Motor neuron (in vitro differentiated cells): ENCODE results near the gene SPTBN2. TPM values are rescaled to one million over a fixed set of nuclear protein-coding genes. Genes with fewer than 3 reads are reported as not detected.

Source experiments
- ATAC-seq, 8 experiments: fragments of 200-7000 bp; cut with Tn5 transposase; replicated peaks in 6 of 8; 2 replicates each; pipeline ENCODE4 v1.8.0; 2021; ENCODE audit warnings: mild to moderate bottlenecking in 8 of 8, moderate library complexity in 8 of 8
- H3K27ac ChIP-seq, 2 donors: fragments of 250-450 bp; sonication (Bioruptor Pico); 2 replicates each; pipeline ENCODE4 v1.9.0; 2021; ENCODE audit warnings: antibody characterized with exemption in 2 of 2, mild to moderate bottlenecking in 2 of 2, moderate library complexity in 1 of 2
- H3K4me1 ChIP-seq, 2 donors: fragments of 250-450 bp; sonication (Bioruptor Pico); replicated peaks in 1 of 2; 2 replicates each; pipeline ENCODE4 v1.6.1; 2021; ENCODE audit warnings: antibody characterized with exemption in 2 of 2, mild to moderate bottlenecking in 2 of 2, moderate library complexity in 1 of 2
- H3K4me3 ChIP-seq, 5 donors: fragments of 250-450 bp; sonication (Bioruptor Pico); 2 replicates each; pipeline ENCODE4 v1.9.0; 2021; ENCODE audit warnings: antibody characterized with exemption in 5 of 5, mild to moderate bottlenecking in 5 of 5, moderate library complexity in 4 of 5
- WGBS, 10 experiments: fragments of 450-650 bp; shearing (Covaris generic); methylation state at CpG; one replicate each; pipeline ENCODE4 v1.0.0; 2022; 5-methylcytosine and 5-hydroxymethylcytosine counted together
- in situ Hi-C, 9 experiments: fragments of 400-800 bp; cut with MboI; loops; one replicate each; pipeline ENCODE4 v1.15.0; 2021; ENCODE audit warnings: low sequenced_read_pairs in 9 of 9, low pct_unique_long_range_greater_than_20kb in 2 of 9; ENCODE audit not compliant: unreplicated experiment in 9 of 9
- total RNA-seq, 8 experiments: library from RNA; unstranded; fragments of 300-600 nt; gene quantifications; 2 replicates each; pipeline versions ENCODE4 v1.2.3 to v1.2.4, GENCODE V29; 2022

Gene SPTBN2
- total RNA-seq, 8 experiments from 2014 or later: 2.4 to 99.4 (median 62.6) TPM

DNA sequence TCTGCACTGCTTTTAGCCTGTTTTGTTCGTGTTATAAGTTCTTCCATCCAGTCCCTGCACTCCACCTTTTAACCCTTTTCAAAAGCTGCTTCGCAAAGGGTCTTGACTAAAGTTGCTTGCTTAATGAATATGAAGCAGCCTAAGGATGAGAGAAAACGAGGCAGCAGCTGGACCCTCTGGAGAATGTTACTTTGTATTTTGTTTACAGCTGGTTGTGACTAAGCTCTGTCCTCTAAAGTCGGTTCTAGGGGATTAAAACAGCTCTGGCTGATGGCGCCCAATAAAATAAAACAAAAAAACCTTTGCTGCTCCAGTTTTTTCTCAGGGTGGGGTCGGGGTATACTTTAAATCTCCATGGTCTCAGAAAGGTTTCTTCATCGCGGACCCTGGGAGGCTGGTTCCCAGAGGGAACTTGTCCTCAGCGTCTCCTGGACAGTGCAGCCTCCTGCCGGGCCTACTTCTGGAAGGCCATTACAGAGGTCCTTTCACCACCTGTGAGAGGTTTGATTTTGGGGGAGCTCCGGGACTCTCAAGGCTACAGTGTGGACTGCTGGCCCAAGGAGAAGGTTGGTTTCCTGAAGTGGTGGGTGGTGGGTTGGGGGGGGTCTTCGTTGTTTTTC, 91.3 kb downstream of the SPTBN2 start:
- Histone ChIP-seq H3K27ac (peak overlapping the region; percentile 63 to 80), H3K4me1 (peaks cover 27 to 38% of the 10 kb centered on the region in 2 donors), H3K4me3 (peak overlapping the region; percentile 29 to 97 (median 36))
- ATAC-seq: peak in 6 of 8 experiments; percentile 2 to 15 (median 9)
- 30 to 100% (median 61%) methylated on average over 2 to 10 of the region's 12 CpGs for WGBS, 10 experiments
- in situ Hi-C loops: no loop called here

DNA sequence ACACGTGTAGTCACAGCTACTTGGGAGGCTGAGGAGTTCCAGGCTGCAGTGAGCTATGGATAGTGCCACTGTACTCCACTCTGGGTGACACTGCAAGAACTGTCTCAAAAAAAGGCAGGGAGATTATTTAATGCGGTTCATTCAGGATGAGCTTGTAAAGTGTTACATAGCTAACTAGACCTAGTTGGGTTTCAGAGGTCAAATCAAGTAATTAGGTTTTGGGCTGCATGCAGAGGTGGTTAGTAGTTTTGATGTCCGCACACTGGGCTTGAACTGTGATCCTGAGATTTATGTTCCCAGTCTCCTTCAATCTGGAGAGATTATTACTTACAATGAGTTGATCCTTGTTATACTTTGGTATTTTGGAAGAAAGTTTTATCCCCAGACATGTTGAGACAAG, 92.6 kb downstream of the SPTBN2 start:
- in situ Hi-C loops: no loop called here
- ATAC-seq: no peak
- Histone ChIP-seq H3K4me1 (peaks cover 17 to 25% of the 10 kb centered on the region in 2 donors), H3K27ac (no peak overlapping the region), H3K4me3 (no peak overlapping the region)
- WGBS, 10 experiments: 80 to 100% (median 100%) methylated on average over 1 to 3 of the region's 3 CpGs; no CpG with 5 or more reads in 1 of the 10 experiments

Other genes starting within 250 kb of the SPTBN2 start
- 10 to 100 TPM; 26.3 to 74.9 (median 35.4) TPM for gene DPP3, start 248.8 kb downstream of the SPTBN2 start, total RNA-seq
- gene BBS1, start 218.6 kb downstream of the SPTBN2 start, total RNA-seq: 10 to 100 TPM; 20.7 to 54.3 (median 27.6) TPM
- 10 to 100 TPM in 2 of 8 experiments, 1 to 10 TPM in 6; 5.2 to 12.7 (median 8.4) TPM for gene ZDHHC24, start 183.2 kb downstream of the SPTBN2 start, total RNA-seq
- under 1 TPM in 4 of 8 experiments, not detected in 4; 0.05 to 0.18 (median 0.10) TPM for gene ACTN3, start 182.3 kb downstream of the SPTBN2 start, total RNA-seq
- 10 to 100 TPM in 5 of 8 experiments, 1 to 10 TPM in 3; 5.4 to 46.1 (median 22.8) TPM for gene CTSF, start 160.6 kb downstream of the SPTBN2 start, total RNA-seq
- gene CCDC87, start 136.2 kb downstream of the SPTBN2 start, total RNA-seq: under 1 TPM; 0.36 to 0.96 (median 0.67) TPM
- gene CCS, start 136.0 kb downstream of the SPTBN2 start, total RNA-seq: 10 to 100 TPM; 29.6 to 61.9 (median 36.6) TPM
- 10 to 100 TPM; 31.7 to 88.4 (median 49.3) TPM for gene RBM14, start 112.6 kb downstream of the SPTBN2 start, total RNA-seq
- gene RBM4, start 90.5 kb downstream of the SPTBN2 start, total RNA-seq: 100 to 1,000 TPM; 122 to 311 (median 170) TPM
- gene RBM4B, start 51.3 kb downstream of the SPTBN2 start, total RNA-seq: 10 to 100 TPM; 14.9 to 59.5 (median 47.7) TPM
- 10 to 100 TPM; 11.4 to 21.6 (median 15.4) TPM for gene RCE1, start 114.2 kb upstream of the SPTBN2 start, total RNA-seq
- gene LRFN4, start 127.8 kb upstream of the SPTBN2 start, total RNA-seq: 10 to 100 TPM in 7 of 8 experiments, 1 to 10 TPM in 1; 7.7 to 45.9 (median 34.0) TPM
- 10 to 100 TPM in 7 of 8 experiments, 1 to 10 TPM in 1; 8.7 to 31.9 (median 20.0) TPM for gene PC, start 229.2 kb upstream of the SPTBN2 start, total RNA-seq
- not detected for gene C11orf86, start 246.1 kb upstream of the SPTBN2 start, total RNA-seq